ENCODE measurements around the gene C1QTNF8.

DNA sequence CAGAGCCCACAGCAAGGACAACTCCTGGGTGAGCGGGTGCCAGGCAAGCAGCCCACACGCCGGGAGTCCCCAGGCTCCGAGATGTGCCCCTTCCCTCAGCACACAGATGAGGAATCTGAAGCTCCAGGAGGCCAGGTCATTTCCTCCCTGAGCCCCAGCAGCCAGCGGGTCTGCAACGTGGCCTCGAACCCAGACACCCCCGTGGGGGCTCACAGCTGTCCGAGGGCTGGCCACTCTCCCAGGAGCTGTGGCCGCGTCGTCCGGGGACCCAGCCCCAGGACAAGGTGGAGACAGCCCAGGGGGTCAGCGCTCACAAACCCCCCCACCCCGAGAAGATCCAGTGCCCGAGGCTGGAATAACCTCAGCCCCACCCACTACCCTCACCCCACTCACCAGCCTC lies 17.4 kb upstream of the C1QTNF8 start:
- TF ChIP-seq CTCF (conservative IDR thresholded peaks at IDR 0.05; ENCODE audit: low read depth, low read length) (no peak), EZH2phosphoT487 (IDR thresholded peaks at IDR 0.05; ENCODE audit: borderline replicate concordance, low read length) (no peak), EZH2 (IDR thresholded peaks at IDR 0.05; ENCODE audit: low read length, unreplicated experiment) (no peak)
